HG03469 (cell line): ENCODE measurements around the gene CACNA1H.

Source experiments
- ATAC-seq: cut with Tn5 transposase; IDR thresholded peaks from one replicate; pipeline ENCODE4 v1.9.1; 2021; ENCODE audit warnings: mild to moderate bottlenecking, moderate library complexity, moderate number of reproducible peaks; ENCODE audit not compliant: unreplicated experiment

CACNA1H gene

DNA sequence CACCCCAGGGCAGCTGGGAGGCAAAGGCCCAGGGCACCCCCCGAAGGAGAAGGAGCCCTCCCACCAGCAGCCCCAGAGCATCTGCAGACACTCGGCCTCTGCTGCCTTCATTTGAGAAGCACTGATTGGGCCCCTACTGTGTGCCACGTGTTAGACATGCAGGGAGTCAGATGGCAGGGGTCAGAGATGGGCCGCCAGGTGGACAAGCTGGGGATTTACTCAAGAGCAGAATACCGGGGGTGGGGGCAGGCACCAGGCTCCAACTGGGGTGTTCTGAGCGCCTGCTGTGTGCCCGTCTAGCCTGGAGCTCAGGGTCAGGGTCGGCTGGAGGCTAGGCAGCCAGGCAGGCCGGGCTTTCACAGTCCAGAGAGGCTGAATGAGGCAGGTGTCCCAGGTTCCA is 53.4 kb downstream of the CACNA1H start:
- ATAC-seq = no peak

DNA sequence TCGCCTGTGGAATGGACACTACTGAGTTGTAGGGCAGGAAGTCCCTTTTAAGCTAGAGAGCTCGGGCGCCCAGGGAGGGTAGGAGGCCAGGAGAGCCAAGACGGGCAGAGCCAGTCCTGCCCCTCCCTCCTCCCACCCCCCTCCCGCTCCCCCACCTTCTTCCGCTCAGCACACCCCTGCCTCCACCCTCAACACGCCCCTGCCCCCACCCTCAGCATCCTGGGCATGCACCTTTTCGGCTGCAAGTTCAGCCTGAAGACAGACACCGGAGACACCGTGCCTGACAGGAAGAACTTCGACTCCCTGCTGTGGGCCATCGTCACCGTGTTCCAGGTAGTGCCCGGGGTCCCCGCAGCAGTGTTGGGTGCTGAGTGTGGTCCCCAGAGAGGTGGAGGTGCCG is 53.9 kb downstream of the CACNA1H start:
- no peak for ATAC-seq

DNA sequence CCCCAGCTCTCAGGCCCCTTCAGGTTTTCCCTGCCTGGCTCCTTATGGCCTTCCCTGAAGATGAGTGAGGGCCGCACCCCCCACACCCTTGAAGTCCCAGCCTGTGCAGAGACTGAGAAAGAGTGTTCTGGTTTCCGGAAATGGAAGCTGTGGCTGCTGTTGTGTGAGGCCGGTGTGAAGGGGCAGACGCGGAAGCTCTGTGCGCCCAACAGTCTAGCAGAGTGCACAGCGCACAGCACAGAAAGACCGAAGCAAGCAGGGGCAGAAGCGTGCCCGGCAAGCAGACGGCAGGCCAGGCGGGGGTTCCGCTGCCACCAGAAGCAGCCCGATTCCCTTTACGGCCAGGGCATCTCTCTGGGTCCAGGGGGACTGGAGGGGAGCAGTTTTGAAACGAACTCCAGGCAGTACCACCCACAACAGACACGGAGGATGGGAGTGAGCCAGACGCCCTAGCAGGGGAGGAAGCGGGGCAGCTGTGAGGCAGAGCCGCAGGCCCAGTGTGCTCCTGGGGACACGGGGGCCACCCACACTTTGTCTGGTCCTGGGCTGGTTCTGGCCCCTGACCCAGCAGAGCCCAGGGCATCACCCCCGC is 55.4 kb downstream of the CACNA1H start:
- ATAC-seq = no peak

DNA sequence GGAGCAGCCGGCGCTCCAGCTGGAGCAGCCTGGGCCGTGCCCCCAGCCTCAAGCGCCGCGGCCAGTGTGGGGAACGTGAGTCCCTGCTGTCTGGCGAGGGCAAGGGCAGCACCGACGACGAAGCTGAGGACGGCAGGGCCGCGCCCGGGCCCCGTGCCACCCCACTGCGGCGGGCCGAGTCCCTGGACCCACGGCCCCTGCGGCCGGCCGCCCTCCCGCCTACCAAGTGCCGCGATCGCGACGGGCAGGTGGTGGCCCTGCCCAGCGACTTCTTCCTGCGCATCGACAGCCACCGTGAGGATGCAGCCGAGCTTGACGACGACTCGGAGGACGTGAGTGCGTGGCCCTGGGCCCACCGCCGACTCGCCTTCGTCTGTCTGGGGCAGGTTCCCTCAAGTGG is 56.2 kb downstream of the CACNA1H start:
- no peak for ATAC-seq

DNA sequence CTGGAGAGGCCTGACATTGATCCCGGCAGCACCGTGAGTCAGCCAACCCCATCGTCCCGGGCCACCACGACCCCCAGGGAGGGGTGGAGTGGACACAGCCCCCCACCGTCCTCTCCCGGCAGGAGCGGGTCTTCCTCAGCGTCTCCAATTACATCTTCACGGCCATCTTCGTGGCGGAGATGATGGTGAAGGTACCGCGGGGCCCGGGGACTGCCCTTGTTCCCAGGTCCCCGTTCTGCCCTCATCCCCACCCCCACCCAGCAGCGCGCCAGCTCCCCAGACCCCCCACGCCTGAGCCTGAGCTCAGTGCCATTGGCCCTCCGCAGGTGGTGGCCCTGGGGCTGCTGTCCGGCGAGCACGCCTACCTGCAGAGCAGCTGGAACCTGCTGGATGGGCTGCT is 57.6 kb downstream of the CACNA1H start:
- ATAC-seq = no peak

DNA sequence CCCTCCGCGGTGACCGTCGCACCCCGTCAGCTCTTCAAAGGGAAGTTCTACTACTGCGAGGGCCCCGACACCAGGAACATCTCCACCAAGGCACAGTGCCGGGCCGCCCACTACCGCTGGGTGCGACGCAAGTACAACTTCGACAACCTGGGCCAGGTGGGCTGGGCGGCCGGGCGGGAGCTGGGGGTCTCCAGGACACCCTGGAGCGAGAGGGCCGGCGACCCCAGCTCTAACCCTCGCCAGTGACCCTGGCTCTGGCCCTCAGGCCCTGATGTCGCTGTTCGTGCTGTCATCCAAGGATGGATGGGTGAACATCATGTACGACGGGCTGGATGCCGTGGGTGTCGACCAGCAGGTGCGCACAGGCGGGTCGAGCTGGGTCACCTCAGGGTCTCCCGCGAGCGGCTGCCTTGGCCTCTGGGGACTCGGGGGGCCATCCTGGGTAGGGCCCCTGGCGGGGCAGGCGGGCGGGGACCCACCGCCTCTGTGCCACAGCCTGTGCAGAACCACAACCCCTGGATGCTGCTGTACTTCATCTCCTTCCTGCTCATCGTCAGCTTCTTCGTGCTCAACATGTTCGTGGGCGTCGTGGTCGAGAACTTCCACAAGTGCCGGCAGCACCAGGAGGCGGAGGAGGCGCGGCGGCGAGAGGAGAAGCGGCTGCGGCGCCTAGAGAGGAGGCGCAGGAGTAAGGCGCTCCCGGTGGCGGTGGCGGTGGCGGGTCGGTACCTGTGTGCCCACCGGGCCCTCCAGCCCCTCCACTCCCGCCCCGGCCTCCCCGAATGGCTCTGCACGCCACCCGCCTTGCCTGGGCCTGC is 58.8 kb downstream of the CACNA1H start:
- no peak for ATAC-seq

DNA sequence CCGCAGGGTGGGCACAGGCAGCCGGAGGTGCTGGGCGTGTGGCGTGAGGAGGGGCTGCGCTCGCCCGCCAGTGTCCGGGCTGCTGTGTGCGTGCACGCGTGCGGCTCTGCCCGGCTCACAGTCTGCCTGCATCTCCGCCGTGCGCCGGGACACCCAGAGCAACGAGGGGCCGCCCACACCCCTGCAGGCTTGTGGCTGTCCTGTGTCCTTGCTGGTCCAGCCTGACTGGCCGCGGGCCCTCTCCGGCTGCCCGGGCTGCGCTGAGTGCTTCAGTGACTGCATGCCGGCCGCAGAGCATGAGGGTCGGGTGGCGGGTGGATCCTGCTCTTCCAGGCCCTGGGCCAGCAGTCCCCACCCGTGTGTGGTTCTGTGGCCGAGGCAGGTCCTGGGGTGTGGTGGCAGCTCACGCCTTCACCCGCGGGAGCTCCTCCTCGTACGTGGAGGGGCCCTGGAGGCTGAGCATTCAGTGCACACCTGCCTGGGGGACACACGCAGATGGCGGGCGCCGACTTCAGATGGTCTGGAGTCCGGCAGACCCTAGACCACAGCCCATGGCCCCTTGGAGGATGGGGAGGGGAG is 59.8 kb downstream of the CACNA1H start:
- ATAC-seq = no peak

DNA sequence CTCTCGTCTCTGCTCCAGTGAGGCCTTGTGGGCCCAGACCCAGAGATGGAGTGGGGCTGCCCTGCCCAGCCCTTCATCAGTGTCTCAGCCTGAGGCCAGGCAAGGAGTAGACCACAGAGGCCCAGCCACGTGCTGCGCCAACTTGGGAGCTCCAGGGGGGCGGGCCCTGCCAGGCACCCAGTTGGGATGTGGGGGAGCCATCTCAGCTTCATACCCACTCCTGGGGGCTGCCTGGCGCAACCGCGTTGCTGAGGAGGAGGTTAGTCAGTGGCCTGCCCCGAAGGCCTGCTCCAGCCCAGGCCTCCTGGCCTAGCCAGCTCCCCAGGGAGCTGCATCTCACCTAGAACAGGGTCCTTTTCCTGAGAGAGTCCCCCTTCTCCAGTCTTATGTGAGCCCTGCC is 60.3 kb downstream of the CACNA1H start:
- no peak for ATAC-seq

DNA sequence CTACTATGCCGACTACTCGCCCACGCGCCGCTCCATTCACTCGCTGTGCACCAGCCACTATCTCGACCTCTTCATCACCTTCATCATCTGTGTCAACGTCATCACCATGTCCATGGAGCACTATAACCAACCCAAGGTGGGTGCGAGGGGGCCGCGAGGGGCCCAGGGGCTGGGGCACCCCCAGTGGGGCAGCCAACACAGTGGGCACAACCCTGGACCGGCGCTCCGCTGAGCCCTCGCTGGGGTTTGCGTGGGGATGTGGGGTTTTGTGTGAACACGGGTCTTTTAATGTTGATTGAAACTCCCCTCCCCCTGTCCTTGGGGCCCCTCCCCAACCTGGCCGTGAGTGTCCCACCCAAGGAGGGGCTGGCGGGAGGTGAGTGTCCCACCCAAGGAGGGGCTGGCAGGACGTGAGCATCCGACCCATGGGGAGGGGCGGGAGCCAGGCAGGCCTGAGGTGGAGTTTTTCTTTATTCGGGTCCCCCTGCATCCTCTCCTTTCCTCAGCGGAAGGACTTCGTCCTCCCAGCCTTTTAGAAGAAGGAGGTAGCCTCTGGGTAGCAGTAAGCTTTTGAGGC is 61.0 kb downstream of the CACNA1H start:
- no peak for ATAC-seq

DNA sequence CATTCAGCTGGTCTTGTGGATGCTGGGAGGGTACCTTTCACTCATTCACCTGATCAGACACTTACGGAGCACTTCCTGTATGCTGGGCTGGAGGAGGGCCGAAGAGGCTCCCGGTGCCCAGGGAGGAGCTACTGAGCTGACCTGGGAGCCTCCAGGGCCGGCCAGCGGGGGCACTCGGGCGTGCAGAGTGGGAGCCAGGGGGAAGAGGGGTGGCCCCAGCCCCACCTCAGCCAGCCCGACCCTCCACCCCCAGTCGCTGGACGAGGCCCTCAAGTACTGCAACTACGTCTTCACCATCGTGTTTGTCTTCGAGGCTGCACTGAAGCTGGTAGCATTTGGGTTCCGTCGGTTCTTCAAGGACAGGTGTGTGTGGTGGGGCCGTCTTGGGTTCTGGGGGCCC is 61.8 kb downstream of the CACNA1H start:
- no peak for ATAC-seq

DNA sequence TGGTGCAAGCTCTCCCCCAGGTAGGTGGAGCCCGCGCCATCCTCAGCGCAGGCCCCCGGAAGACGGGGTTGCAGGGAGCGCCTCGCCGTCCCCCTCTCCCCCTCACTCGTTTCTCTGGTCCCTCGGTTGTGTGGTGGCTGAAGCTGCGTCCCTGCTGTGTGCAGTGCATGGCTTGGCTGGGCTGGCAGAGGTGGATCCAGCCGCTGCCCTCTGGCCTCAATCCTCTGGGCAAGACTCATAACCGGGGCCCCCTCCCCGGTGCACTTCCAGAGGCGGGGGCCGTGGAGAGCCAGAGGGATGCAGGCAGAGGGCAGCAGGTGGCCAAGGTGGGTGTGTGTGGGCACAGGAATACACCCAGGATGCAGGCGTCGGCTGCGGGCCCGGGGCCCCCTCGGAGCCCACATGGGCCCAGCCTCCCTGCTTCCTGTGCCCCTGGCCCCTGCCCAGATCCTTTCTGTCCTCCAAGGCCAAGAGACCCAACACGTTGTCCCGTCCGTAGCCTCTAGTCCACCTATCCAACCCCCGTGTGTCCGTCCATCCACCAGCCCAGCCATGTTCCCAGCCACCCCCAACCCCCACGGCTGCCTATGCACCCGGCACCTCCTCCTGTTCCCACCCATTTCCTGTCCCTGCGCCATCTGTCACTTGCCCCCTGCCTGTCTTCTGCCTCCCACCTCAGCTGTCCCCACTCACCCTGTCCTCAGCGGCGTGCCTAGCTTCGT is 62.8 kb downstream of the CACNA1H start:
- ATAC-seq = no peak

DNA sequence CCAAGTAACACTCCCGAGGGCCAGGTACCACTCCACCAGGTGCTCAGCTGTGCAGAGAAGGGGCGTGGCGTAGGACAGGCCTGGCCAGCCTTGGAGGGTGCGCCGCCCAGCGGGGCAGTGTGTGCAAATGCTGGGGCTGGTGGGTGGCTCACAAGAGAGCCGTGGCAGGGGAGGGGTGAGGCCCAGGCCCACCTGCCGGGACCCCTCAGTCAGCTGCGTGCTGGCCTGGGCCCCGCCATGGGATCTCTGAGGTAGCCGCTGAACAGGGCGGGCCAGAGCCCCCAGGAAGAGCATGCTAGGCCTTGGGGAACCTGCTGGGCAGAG is 63.4 kb downstream of the CACNA1H start:
- no peak for ATAC-seq

DNA sequence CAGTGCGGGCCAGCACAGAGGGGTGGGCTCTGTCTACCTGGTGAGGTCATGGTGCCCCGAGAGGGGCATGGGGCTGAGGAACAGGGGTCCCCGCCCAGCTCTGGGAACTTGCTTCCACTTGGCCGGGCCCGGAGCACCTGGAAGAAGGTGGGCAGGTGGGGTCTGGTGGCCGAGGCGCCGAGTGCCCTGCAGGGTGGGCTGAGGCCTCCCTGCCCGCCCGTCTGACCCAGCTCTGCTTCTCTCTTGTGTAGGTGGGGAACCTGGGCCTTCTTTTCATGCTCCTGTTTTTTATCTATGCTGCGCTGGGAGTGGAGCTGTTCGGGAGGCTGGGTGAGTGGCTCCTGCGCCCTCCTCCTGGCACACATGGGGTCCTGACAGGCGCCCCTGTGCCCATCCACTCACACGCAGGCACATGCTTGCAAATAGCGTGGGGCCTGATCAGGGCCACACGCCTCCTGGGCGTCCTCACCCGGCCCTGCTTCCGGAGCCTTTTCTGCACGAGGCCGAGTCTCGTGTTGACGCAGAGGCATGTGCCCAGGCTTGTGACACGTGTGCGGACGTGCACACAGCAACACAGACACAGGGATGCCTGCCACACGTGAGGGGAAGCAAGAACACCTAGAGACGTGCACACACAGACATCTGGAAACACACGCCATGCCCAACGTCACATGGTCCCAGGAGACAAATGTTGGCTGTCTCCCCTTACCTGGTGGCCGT is 63.9 kb downstream of the CACNA1H start:
- no peak for ATAC-seq

DNA sequence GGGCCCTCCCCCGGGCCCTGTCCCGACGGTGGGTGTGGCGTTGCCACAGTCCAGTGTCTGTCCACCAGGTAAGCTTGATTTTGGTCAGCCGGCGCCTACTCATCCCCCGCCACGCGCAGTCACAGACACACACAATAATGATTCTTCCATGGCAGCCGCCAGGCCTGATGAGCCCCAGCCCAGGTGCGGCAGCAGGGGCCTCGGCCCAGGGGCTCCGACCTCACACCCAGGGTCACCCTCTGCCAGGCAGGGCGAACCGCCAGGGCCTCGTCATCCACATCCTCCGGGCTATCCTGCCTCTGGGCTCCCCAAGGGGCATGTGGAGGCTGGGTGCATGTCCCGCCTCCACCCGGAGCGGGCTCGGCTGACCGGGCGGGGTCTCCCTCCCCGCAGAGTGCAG is 64.6 kb downstream of the CACNA1H start:
- no peak for ATAC-seq

DNA sequence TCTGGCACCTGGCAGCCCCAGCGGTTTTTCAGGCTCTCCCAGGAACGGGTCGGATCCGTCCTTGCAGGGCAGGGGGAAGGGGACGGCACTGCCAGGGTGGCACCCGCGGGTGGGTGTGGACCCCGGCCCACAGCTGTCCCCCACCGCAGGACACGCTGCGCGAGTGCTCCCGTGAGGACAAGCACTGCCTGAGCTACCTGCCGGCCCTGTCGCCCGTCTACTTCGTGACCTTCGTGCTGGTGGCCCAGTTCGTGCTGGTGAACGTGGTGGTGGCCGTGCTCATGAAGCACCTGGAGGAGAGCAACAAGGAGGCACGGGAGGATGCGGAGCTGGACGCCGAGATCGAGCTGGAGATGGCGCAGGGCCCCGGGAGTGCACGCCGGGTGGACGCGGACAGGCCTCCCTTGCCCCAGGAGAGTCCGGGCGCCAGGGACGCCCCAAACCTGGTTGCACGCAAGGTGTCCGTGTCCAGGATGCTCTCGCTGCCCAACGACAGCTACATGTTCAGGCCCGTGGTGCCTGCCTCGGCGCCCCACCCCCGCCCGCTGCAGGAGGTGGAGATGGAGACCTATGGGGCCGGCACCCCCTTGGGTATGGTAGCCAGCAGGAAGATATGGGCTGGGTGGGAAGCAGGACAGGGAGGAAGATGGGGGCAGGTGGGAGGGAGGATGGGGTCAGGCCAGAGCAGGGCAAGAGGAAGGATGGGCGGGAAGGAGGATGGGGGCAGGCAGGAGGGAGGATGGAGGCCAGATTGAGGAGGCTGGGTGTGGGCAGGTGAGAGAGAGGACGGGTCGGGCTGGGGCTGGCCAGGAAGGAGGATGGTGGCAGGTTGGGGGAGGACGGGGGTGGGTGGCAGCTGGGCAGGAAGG is 65.4 kb downstream of the CACNA1H start:
- no peak for ATAC-seq

DNA sequence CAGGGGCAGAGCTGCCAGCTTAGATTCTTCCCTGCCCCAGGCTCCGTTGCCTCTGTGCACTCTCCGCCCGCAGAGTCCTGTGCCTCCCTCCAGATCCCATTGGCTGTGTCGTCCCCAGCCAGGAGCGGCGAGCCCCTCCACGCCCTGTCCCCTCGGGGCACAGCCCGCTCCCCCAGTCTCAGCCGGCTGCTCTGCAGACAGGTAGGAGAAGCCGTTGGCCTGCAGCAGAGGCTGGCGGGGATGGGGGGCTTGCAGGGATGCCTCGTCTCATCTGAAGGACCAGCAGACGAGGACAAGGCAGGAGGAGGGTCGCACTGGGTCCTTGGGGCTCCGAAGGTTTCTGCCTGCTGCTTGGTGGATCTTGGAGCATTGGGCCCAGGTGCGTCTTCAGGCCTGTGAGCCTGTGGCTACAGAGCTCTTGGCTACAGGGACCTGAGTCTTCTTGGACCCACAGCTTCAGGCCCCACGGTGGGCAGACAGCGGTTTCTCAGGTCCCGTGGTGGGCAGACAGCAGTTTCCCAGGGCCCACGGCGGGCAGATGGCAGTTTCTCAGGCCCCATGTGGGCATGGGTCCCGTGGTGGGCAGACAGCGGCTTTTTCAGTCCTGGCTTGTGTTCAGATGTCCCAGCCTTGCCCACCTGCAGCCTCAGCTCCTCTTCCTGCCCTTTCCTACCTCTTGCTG is 66.2 kb downstream of the CACNA1H start:
- ATAC-seq = no peak

DNA sequence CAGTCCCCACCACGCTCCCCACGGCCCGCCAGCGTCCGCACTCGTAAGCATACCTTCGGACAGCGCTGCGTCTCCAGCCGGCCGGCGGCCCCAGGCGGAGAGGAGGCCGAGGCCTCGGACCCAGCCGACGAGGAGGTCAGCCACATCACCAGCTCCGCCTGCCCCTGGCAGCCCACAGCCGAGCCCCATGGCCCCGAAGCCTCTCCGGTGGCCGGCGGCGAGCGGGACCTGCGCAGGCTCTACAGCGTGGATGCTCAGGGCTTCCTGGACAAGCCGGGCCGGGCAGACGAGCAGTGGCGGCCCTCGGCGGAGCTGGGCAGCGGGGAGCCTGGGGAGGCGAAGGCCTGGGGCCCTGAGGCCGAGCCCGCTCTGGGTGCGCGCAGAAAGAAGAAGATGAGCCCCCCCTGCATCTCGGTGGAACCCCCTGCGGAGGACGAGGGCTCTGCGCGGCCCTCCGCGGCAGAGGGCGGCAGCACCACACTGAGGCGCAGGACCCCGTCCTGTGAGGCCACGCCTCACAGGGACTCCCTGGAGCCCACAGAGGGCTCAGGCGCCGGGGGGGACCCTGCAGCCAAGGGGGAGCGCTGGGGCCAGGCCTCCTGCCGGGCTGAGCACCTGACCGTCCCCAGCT is 67.3 kb downstream of the CACNA1H start:
- no peak for ATAC-seq

DNA sequence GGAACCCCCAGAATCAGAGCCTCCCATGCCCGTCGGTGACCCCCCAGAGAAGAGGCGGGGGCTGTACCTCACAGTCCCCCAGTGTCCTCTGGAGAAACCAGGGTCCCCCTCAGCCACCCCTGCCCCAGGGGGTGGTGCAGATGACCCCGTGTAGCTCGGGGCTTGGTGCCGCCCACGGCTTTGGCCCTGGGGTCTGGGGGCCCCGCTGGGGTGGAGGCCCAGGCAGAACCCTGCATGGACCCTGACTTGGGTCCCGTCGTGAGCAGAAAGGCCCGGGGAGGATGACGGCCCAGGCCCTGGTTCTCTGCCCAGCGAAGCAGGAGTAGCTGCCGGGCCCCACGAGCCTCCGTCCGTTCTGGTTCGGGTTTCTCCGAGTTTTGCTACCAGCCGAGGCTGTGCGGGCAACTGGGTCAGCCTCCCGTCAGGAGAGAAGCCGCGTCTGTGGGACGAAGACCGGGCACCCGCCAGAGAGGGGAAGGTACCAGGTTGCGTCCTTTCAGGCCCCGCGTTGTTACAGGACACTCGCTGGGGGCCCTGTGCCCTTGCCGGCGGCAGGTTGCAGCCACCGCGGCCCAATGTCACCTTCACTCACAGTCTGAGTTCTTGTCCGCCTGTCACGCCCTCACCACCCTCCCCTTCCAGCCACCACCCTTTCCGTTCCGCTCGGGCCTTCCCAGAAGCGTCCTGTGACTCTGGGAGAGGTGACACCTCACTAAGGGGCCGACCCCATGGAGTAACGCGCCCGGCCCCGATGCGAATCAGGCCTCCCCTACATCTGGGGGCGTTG is 68.1 kb downstream of the CACNA1H start:
- ATAC-seq = no peak
